Esophagus squamous epithelium (tissue), 5 donors: ENCODE measurements around the gene ATP11A. TPM values are rescaled to one million over a fixed set of nuclear protein-coding genes. Genes with fewer than 3 reads are reported as not detected.

Experiments used
- DNase-seq: peaks from one replicate; lab custom pipeline; 2025; lab: John Stamatoyannopoulos, UW
- H3K27ac ChIP-seq, 4 donors: fragments of 200-600 bp; sonication (generic); one replicate each; pipeline ENCODE4 v1.5.1; 2016 to 2019; ENCODE audit warnings: mild to moderate bottlenecking in 1 of 4
- H3K27me3 ChIP-seq, 4 donors: fragments of 200-600 bp; sonication (generic); 1 replicate in 3 of 4; 2 replicates in 1 of 4; pipeline versions ENCODE4 v1.5.1 to v1.6.0; 2017 to 2021; ENCODE audit warnings: antibody characterized with exemption in 1 of 4
- H3K36me3 ChIP-seq, 3 donors: fragments of 200-600 bp; sonication (generic); one replicate each; pipeline ENCODE4 v1.5.1; 2016 to 2019
- H3K4me1 ChIP-seq, 3 donors: fragments of 200-600 bp; sonication (generic); one replicate each; pipeline ENCODE4 v1.5.1; 2017 to 2019
- H3K4me3 ChIP-seq, 4 donors: fragments of 200-600 bp; sonication (generic); 1 replicate in 3 of 4; 2 replicates in 1 of 4; pipeline ENCODE4 v1.5.1; 2016 to 2019; ENCODE audit warnings: mild to moderate bottlenecking in 2 of 4, moderate library complexity in 1 of 4
- H3K9me3 ChIP-seq, 3 donors: fragments of 200-600 bp; sonication (generic); one replicate each; pipeline ENCODE4 v1.5.1; 2016 to 2019
- CTCF ChIP-seq, 6 experiments: fragments of 450-650 bp in 4 of 6; fragments of 200-600 bp in 2 of 6; sonication (generic) in 2 of 6; IDR thresholded peaks; one replicate each; pipeline ENCODE4 v1.5.1; 2016 to 2019; ENCODE audit warnings: antibody characterized with exemption in 6 of 6, mild to moderate bottlenecking in 4 of 6, moderate library complexity in 4 of 6
- POLR2A ChIP-seq, 4 donors: fragments of 450-650 bp; IDR thresholded peaks; one replicate each; pipeline ENCODE4 v1.6.1; 2017; ENCODE audit warnings: antibody characterized with exemption in 4 of 4, mild to moderate bottlenecking in 4 of 4, moderate library complexity in 3 of 4
- WGBS, 2 donors: methylation state at CpG; one replicate each; pipeline ENCODE4 v1.1.5; 2018; 5-methylcytosine and 5-hydroxymethylcytosine counted together
- intact Hi-C: fragments of 100-400 bp; cut with DNase I; formaldehyde crosslinking; loops from one replicate; pipeline ENCODE4 v1.15.0; 2022
- total RNA-seq, 4 donors: library from RNA; depleted of rRNA; stranded (reverse); fragments of >200 nt; gene quantifications; one replicate each; pipeline ENCODE4 v1.1.0, GENCODE V29; 2016
- donor health status: DM: yes; HTN: yes; CAD: no.

Gene ATP11A
- total RNA-seq, 4 donors from 2014 or later: 9.6 to 20.0 (median 16.1) TPM

- DNase-seq: no peak
- Histone ChIP-seq H3K27me3 (no peaks in the 10 kb centered on the region), H3K4me1 (no peaks in the 10 kb centered on the region), H3K27ac (no peak overlapping the region), H3K36me3 (peaks cover 0 to 84% (median 6%) of the 10 kb centered on the region in 3 donors), H3K9me3 (no peaks in the 10 kb centered on the region), H3K4me3 (no peak overlapping the region)
- WGBS, 2 donors: 89 to 95% methylated on average over 6 of the region's 6 CpGs
- intact Hi-C loops: no loop called here
- TF ChIP-seq CTCF (IDR thresholded peaks at IDR 0.05) (no peak), POLR2A (IDR thresholded peaks at IDR 0.05) (no peak)
Observed at GRCh38 chr13:112850273-112850672, 160.4 kb downstream of the ATP11A start.

GRCh38 chr13:112851107-112852038, 161.5 kb downstream of the ATP11A start:
- H3K36me3 ChIP-seq: peaks cover 0 to 89% (median 9%) of the 10 kb centered on the region in 3 donors
- 78 to 88% methylated on average over 12 to 13 of the region's 13 CpGs for WGBS, 2 donors
- H3K4me3 ChIP-seq: no peak overlapping the region
- intact Hi-C loops: no loop called here
- DNase-seq: no peak
- H3K9me3 ChIP-seq: no peaks in the 10 kb centered on the region
- H3K27ac ChIP-seq: no peak overlapping the region
- H3K4me1 ChIP-seq: no peaks in the 10 kb centered on the region
- no peak for TF ChIP-seq POLR2A (IDR thresholded peaks at IDR 0.05)
- H3K27me3 ChIP-seq: no peaks in the 10 kb centered on the region

- no peak for TF ChIP-seq POLR2A (IDR thresholded peaks at IDR 0.05)
- TF ChIP-seq CTCF (IDR thresholded peaks at IDR 0.05): no peak
- DNase-seq: no peak
- no peaks in the 10 kb centered on the region for H3K9me3 ChIP-seq
- peaks cover 0 to 89% (median 9%) of the 10 kb centered on the region in 3 donors for H3K36me3 ChIP-seq
- no peak overlapping the region for H3K27ac ChIP-seq
- H3K27me3 ChIP-seq: no peaks in the 10 kb centered on the region
- no peaks in the 10 kb centered on the region for H3K4me1 ChIP-seq
- intact Hi-C loops: no loop called here
- WGBS, 2 donors: 93 to 97% methylated on average over 5 to 12 of the region's 15 CpGs
- H3K4me3 ChIP-seq: no peak overlapping the region
Observed at GRCh38 chr13:112852392-112852791, 162.6 kb downstream of the ATP11A start.

- no peak for DNase-seq
- Histone ChIP-seq H3K4me3 (no peak overlapping the region), H3K27me3 (no peaks in the 10 kb centered on the region), H3K4me1 (no peaks in the 10 kb centered on the region), H3K36me3 (peaks cover 0 to 89% (median 10%) of the 10 kb centered on the region in 3 donors), H3K27ac (no peak overlapping the region), H3K9me3 (no peaks in the 10 kb centered on the region)
- 93 to 95% methylated on average over 6 to 10 of the region's 10 CpGs for WGBS, 2 donors
- TF ChIP-seq POLR2A (IDR thresholded peaks at IDR 0.05) (no peak), CTCF (IDR thresholded peaks at IDR 0.05) (no peak)
- intact Hi-C loops: no loop called here
Observed at GRCh38 chr13:112852808-112853207, 163.0 kb downstream of the ATP11A start.

- TF ChIP-seq CTCF (IDR thresholded peaks at IDR 0.05): no peak
- no peak for TF ChIP-seq POLR2A (IDR thresholded peaks at IDR 0.05)
- Histone ChIP-seq H3K4me1 (peaks cover 0 to under 1% (median 0%) of the 10 kb centered on the region in 3 donors), H3K9me3 (no peaks in the 10 kb centered on the region), H3K27me3 (no peaks in the 10 kb centered on the region), H3K27ac (no peak overlapping the region), H3K36me3 (peaks cover 0 to 96% (median 17%) of the 10 kb centered on the region in 3 donors), H3K4me3 (no peak overlapping the region)
- 92 to 93% methylated on average over 17 to 21 of the region's 25 CpGs for WGBS, 2 donors
- intact Hi-C loops: no loop called here
- no peak for DNase-seq
Observed at GRCh38 chr13:112854321-112854720, 164.5 kb downstream of the ATP11A start.
